GM12878 (cell line): ENCODE measurements around the gene RAP1GAP2. TPM values are rescaled to one million over a fixed set of nuclear protein-coding genes. Genes with fewer than 3 reads are reported as not detected.

ENCODE experiments used
- ATAC-seq: fragments of 200-7000 bp; cut with Tn5 transposase; 3 replicates; pipeline ENCODE4 v1.9.1; 2020; ENCODE audit warnings: mild to moderate bottlenecking, moderate library complexity
- BruUV-seq: library from RNA; stranded (reverse); fragments of 400-500 nt; replicated peaks from 2 replicates; lab custom pipeline; 2021; lab: Mats Ljungman, UMichigan
- CTCF ChIA-PET: fragments of 300-600 bp; sonication (Branson Sonifier 250); formaldehyde crosslinking; extraction: SDS; loops from one replicate; lab custom pipeline; 2021; ENCODE audit warnings: inconsistent platforms; lab: Yijun Ruan, JAX
- POLR2A ChIA-PET: fragments of 350-600 bp; formaldehyde crosslinking; extraction: SDS; loops from one replicate; lab custom pipeline; 2021; ENCODE audit warnings: inconsistent platforms; lab: Charles Lee
- RAD21 ChIA-PET: fragments of 300-600 bp; sonication (Branson Sonifier 250); formaldehyde crosslinking; loops from one replicate; lab custom pipeline; 2023; ENCODE audit warnings: antibody characterized with exemption; ENCODE audit not compliant: unreplicated experiment; lab: Charles Lee
- SMC1A ChIA-PET: fragments of 300-600 bp; sonication (Branson Sonifier 250); formaldehyde crosslinking; loops from one replicate; lab custom pipeline; 2023; ENCODE audit not compliant: unreplicated experiment, uncharacterized antibody; lab: Charles Lee
- DNase-seq: peaks from one replicate; pipeline ENCODE4 v3.0.0-alpha.2; 2011; ENCODE audit warnings: low read depth, low spot score
- FAIRE-seq: peaks from 3 replicates; lab custom pipeline; 2011; peaks lifted over from hg19 to GRCh38; lab: Jason Lieb, UNC
- H2AFZ ChIP-seq: 2 replicates; pipeline ENCODE4 v1.6.0; 2011; ENCODE audit warnings: low read depth, low read length, control low read depth; ENCODE audit not compliant: control insufficient read depth
- H3K27ac ChIP-seq: 2 replicates; pipeline ENCODE4 v1.5.1; 2011; ENCODE audit warnings: control low read depth; ENCODE audit not compliant: control insufficient read depth, insufficient read depth
- H3K27me3 ChIP-seq, 2 experiments: replicated peaks in 1 of 2; 2 replicates each; pipeline versions ENCODE4 v1.6.0 to v1.6.1; 2011; ENCODE audit warnings: low read length in 1 of 2; ENCODE audit not compliant: control insufficient read depth in 2 of 2, insufficient read depth in 2 of 2
- H3K36me3 ChIP-seq, 2 experiments: 2 replicates each; pipeline ENCODE4 v1.5.1; 2011; ENCODE audit warnings: low read length in 1 of 2; ENCODE audit not compliant: control insufficient read depth in 2 of 2, insufficient read depth in 2 of 2
- H3K4me1 ChIP-seq: 2 replicates; pipeline ENCODE4 v1.6.1; 2011; ENCODE audit warnings: mild to moderate bottlenecking, low read length, moderate library complexity, mixed read lengths; ENCODE audit not compliant: control insufficient read depth, insufficient read depth
- H3K4me2 ChIP-seq: 2 replicates; pipeline ENCODE4 v1.6.0; 2011; ENCODE audit warnings: control low read depth; ENCODE audit not compliant: control insufficient read depth, insufficient read depth
- H3K4me3 ChIP-seq: fragments of 200-600 bp; sonication (generic); 2 replicates; pipeline ENCODE4 v1.5.1; 2016
- H3K79me2 ChIP-seq: 2 replicates; pipeline ENCODE4 v1.6.0; 2011; ENCODE audit warnings: low read length; ENCODE audit not compliant: control insufficient read depth, insufficient read depth
- H3K9ac ChIP-seq: 2 replicates; pipeline ENCODE4 v1.8.0; 2011; ENCODE audit warnings: low read length, control low read depth, mixed read lengths; ENCODE audit not compliant: control insufficient read depth, insufficient read depth
- H3K9me3 ChIP-seq: replicated peaks from 3 replicates; pipeline ENCODE4 v1.5.1; 2011; ENCODE audit warnings: mild to moderate bottlenecking, low read length; ENCODE audit not compliant: control insufficient read depth, insufficient read depth
- H4K20me1 ChIP-seq: 2 replicates; pipeline ENCODE4 v1.6.0; 2011; ENCODE audit not compliant: control insufficient read depth, insufficient read depth
- BRCA1 ChIP-seq: IDR thresholded peaks from 2 replicates; pipeline ENCODE4 v1.6.1; 2011; ENCODE audit warnings: low read depth, low read length, improper control_type of control experiment
- CBX3 ChIP-seq: fragments of 200-600 bp; sonication (generic); IDR thresholded peaks from 2 replicates; pipeline ENCODE4 v1.6.1; 2016; ENCODE audit warnings: low read depth, borderline replicate concordance
- CUX1 ChIP-seq: IDR thresholded peaks from 2 replicates; pipeline ENCODE4 v1.6.1; 2012; ENCODE audit warnings: improper control_type of control experiment, low read depth, low read length; ENCODE audit not compliant: insufficient replicate concordance
- FOXK2 ChIP-seq: fragments of 450-650 bp; IDR thresholded peaks from 2 replicates; pipeline ENCODE4 v1.6.1; 2017; ENCODE audit warnings: mild to moderate bottlenecking, moderate library complexity
- KAT2A ChIP-seq: conservative IDR thresholded peaks from 2 replicates; pipeline ENCODE4 v1.6.1; 2011; ENCODE audit warnings: low read depth, low read length; ENCODE audit not compliant: control insufficient read depth
- KDM1A ChIP-seq: fragments of 200-600 bp; sonication (generic); IDR thresholded peaks from 2 replicates; pipeline ENCODE4 v1.6.1; 2016; ENCODE audit warnings: borderline replicate concordance
- MEF2A ChIP-seq: IDR thresholded peaks from 2 replicates; pipeline ENCODE4 v1.6.1; 2011; ENCODE audit warnings: low read depth, mild to moderate bottlenecking, low read length, moderate library complexity; ENCODE audit not compliant: insufficient read depth
- NR2C1 ChIP-seq: fragments of 450-650 bp; IDR thresholded peaks from 2 replicates; pipeline ENCODE4 v1.6.1; 2017; ENCODE audit warnings: antibody characterized with exemption, mild to moderate bottlenecking, moderate library complexity
- PAX8 ChIP-seq: fragments of 450-650 bp; IDR thresholded peaks from 2 replicates; pipeline ENCODE4 v1.6.1; 2017; ENCODE audit warnings: mild to moderate bottlenecking, moderate library complexity
- RB1 ChIP-seq: fragments of 450-650 bp; formaldehyde crosslinking; IDR thresholded peaks from 2 replicates; pipeline ENCODE4 v1.6.1; 2017; ENCODE audit warnings: mild to moderate bottlenecking, borderline replicate concordance
- RELA ChIP-seq: fragments of 450-650 bp; IDR thresholded peaks from 2 replicates; pipeline ENCODE4 v1.8.0; 2014; ENCODE audit warnings: borderline replicate concordance; ENCODE audit not compliant: partially characterized antibody
- SPI1 ChIP-seq: IDR thresholded peaks from 2 replicates; pipeline ENCODE4 v1.6.1; 2011; ENCODE audit warnings: low read depth, mild to moderate bottlenecking, low read length, moderate library complexity, borderline replicate concordance; ENCODE audit not compliant: insufficient read depth
- STAT1 ChIP-seq: fragments of 450-650 bp; conservative IDR thresholded peaks from 2 replicates; pipeline ENCODE4 v1.6.1; 2014; ENCODE audit warnings: antibody characterized with exemption, mild to moderate bottlenecking
- ZNF217 ChIP-seq: fragments of 450-650 bp; IDR thresholded peaks from 2 replicates; pipeline ENCODE4 v1.6.1; 2017; ENCODE audit warnings: antibody characterized with exemption, mild to moderate bottlenecking
- ZNF274 ChIP-seq: IDR thresholded peaks from one replicate; pipeline ENCODE4 v1.8.0; 2011; ENCODE audit not compliant: insufficient read length, insufficient read depth
- WGBS: methylation state at CpG from one replicate; pipeline ENCODE4 v1.1.6; 2016; ENCODE audit warnings: low lambda C conversion rate; ENCODE audit not compliant: insufficient replicate concordance, insufficient coverage; ENCODE audit errors: missing lambda C conversion rate; 5-methylcytosine and 5-hydroxymethylcytosine counted together
- in situ Hi-C: fragments of 300-500 bp; cut with MboI; formaldehyde crosslinking; loops from 9 replicates; pipeline ENCODE4 v1.14.3; 2018; ENCODE audit warnings: mixed read lengths
- intact Hi-C: fragments of 100-400 bp; cut with micrococcal nuclease; formaldehyde crosslinking; loops from one replicate; pipeline ENCODE4 v1.14.2; 2022; ENCODE audit not compliant: unreplicated experiment
- polyA plus RNA-seq, 11 experiments: library from polyadenylated mRNA; depleted of rRNA in 4 of 11; unstranded in 6 of 11; stranded (reverse) in 5 of 11; fragments of >200 nt; fragmentation: Nextera tagmentation in 4 of 11; fragmentation: Illumina TruSeq in 1 of 11; extraction: Ambion mirVana in 4 of 11; extraction: Trizol in 1 of 11; gene quantifications; 1 replicate in 1 of 11; 2 replicates in 10 of 11; pipeline versions ENCODE4 v1.2.1 to v1.2.3, GENCODE V29; 2011 to 2016; ENCODE audit warnings: inconsistent platforms in 2 of 11, missing spikeins in 2 of 11, low read depth in 1 of 11
- total RNA-seq, 4 experiments: library from RNA; depleted of rRNA in 3 of 4; stranded (reverse); fragments of >200 nt in 3 of 4; fragmentation: Illumina TruSeq in 1 of 4; extraction: Trizol in 1 of 4; gene quantifications; 2 replicates each; pipeline versions ENCODE4 v1.2.1 to v1.2.3, GENCODE V29; 2013 to 2021
- TF ChIP-seq, protein P1 (sequence below): fragments of 450-650 bp; IDR thresholded peaks from 2 replicates; pipeline ENCODE4 v1.6.1; 2018; ENCODE audit warnings: mild to moderate bottlenecking, low read depth, moderate library complexity; ENCODE audit not compliant: partially characterized antibody

Gene RAP1GAP2
- total and polyA plus RNA-seq, 10 of the 15 experiments (the other 5 are each of a cell fraction or from before 2014, with no cell fraction given): 0.03 to 0.95 (median 0.49) TPM; not detected in 2

DNA sequence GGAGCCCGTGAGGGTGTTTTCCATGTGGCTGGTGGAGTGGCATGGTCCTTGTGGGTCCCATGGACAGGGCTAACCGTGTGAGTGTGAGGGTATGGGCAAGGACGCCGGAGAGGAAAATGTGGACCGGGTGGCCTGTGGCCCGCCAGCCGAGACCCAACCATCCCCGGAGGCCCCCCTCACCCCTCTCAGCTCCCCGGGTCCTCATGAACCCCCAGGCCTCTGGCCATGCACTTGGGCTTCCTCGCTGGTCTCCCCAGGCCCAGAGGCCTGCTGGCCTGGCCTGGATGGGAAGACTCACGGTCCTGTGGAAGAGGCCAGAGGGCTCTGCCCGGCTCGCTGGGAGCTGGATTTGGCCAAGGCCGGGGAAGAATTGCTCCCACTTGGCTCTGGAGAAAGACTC is 13.1 kb downstream of the RAP1GAP2 start:
- ATAC-seq (no peak), DNase-seq (no peak), FAIRE-seq (no peak)
- Histone ChIP-seq H3K4me2 (no peak overlapping the region), H3K79me2 (no peaks in the 10 kb centered on the region), H3K27me3 (no peaks in the 10 kb centered on the region), H3K36me3 (no peaks in the 10 kb centered on the region), H4K20me1 (no peaks in the 10 kb centered on the region), H3K9me3 (no peaks in the 10 kb centered on the region), H3K4me1 (peaks cover 5% of the 10 kb centered on the region), H3K27ac (no peak overlapping the region), H3K9ac (no peak overlapping the region), H3K4me3 (no peak overlapping the region), H2AFZ (no peak overlapping the region)
- ChIA-PET SMC1A (no interaction called here), POLR2A (no interaction called here), CTCF (no interaction called here), RAD21 (no interaction called here)
- intact Hi-C loops: no loop called here
- in situ Hi-C loops: no loop called here
- BruUV-seq: no TSS peak
- WGBS: 70% methylated on average over 10 of the region's 14 CpGs
- TF ChIP-seq ZNF217 (no peak), NR2C1 (no peak), KAT2A (no peak), PAX8 (no peak), STAT1 (no peak), SPI1 (no peak), RB1 (no peak), CBX3 (no peak), ZNF274 (no peak), MEF2A (no peak), CUX1 (no peak), FOXK2 (no peak), RELA (no peak), KDM1A (no peak), BRCA1 (no peak)
- TF ChIP-seq, protein P1, sequence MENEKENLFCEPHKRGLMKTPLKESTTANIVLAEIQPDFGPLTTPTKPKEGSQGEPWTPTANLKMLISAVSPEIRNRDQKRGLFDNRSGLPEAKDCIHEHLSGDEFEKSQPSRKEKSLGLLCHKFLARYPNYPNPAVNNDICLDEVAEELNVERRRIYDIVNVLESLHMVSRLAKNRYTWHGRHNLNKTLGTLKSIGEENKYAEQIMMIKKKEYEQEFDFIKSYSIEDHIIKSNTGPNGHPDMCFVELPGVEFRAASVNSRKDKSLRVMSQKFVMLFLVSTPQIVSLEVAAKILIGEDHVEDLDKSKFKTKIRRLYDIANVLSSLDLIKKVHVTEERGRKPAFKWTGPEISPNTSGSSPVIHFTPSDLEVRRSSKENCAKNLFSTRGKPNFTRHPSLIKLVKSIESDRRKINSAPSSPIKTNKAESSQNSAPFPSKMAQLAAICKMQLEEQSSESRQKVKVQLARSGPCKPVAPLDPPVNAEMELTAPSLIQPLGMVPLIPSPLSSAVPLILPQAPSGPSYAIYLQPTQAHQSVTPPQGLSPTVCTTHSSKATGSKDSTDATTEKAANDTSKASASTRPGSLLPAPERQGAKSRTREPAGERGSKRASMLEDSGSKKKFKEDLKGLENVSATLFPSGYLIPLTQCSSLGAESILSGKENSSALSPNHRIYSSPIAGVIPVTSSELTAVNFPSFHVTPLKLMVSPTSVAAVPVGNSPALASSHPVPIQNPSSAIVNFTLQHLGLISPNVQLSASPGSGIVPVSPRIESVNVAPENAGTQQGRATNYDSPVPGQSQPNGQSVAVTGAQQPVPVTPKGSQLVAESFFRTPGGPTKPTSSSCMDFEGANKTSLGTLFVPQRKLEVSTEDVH: no peak
